ENCODE measurements around the gene NPBWR2. TPM values are rescaled to one million over a fixed set of nuclear protein-coding genes. Genes with fewer than 3 reads are reported as not detected.

Gene NPBWR2
- total and polyA plus RNA-seq, 9 of the 15 experiments (the other 6 are each of a cell fraction or from before 2014, with no cell fraction given): not detected

GRCh38 chr20:64062596-64063388 lies 44.6 kb downstream of the NPBWR2 start, which contains the start of gene TCEA2 (continued):
- TF ChIP-seq RCOR1 (IDR thresholded peaks at IDR 0.05; ENCODE audit: borderline replicate concordance in 1 of 2, low read depth in 2 of 2, low read length in 2 of 2): 0 out of 4 replicates have a peak, but pooled peaks of 1 of the 2 experiments have one; percentile 15
- TF ChIP-seq CTBP1 (IDR thresholded peaks at IDR 0.05; ENCODE audit: borderline replicate concordance): peak; percentile 80; the same call in 1 of the 2 replicates
- peak; percentile 83 for TF ChIP-seq RBBP5 (IDR thresholded peaks at IDR 0.05; ENCODE audit: borderline replicate concordance, insufficient read depth, low read length, poor library complexity, severe bottlenecking)
- TF ChIP-seq, protein P1, sequence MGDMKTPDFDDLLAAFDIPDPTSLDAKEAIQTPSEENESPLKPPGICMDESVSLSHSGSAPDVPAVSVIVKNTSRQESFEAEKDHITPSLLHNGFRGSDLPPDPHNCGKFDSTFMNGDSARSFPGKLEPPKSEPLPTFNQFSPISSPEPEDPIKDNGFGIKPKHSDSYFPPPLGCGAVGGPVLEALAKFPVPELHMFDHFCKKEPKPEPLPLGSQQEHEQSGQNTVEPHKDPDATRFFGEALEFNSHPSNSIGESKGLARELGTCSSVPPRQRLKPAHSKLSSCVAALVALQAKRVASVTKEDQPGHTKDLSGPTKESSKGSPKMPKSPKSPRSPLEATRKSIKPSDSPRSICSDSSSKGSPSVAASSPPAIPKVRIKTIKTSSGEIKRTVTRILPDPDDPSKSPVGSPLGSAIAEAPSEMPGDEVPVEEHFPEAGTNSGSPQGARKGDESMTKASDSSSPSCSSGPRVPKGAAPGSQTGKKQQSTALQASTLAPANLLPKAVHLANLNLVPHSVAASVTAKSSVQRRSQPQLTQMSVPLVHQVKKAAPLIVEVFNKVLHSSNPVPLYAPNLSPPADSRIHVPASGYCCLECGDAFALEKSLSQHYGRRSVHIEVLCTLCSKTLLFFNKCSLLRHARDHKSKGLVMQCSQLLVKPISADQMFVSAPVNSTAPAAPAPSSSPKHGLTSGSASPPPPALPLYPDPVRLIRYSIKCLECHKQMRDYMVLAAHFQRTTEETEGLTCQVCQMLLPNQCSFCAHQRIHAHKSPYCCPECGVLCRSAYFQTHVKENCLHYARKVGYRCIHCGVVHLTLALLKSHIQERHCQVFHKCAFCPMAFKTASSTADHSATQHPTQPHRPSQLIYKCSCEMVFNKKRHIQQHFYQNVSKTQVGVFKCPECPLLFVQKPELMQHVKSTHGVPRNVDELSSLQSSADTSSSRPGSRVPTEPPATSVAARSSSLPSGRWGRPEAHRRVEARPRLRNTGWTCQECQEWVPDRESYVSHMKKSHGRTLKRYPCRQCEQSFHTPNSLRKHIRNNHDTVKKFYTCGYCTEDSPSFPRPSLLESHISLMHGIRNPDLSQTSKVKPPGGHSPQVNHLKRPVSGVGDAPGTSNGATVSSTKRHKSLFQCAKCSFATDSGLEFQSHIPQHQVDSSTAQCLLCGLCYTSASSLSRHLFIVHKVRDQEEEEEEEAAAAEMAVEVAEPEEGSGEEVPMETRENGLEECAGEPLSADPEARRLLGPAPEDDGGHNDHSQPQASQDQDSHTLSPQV (IDR thresholded peaks at IDR 0.05): peak; percentile 97
- no peak for TF ChIP-seq ZNF384 (IDR thresholded peaks at IDR 0.05; ENCODE audit: low read depth, low read length)
- TF ChIP-seq, protein P2, sequence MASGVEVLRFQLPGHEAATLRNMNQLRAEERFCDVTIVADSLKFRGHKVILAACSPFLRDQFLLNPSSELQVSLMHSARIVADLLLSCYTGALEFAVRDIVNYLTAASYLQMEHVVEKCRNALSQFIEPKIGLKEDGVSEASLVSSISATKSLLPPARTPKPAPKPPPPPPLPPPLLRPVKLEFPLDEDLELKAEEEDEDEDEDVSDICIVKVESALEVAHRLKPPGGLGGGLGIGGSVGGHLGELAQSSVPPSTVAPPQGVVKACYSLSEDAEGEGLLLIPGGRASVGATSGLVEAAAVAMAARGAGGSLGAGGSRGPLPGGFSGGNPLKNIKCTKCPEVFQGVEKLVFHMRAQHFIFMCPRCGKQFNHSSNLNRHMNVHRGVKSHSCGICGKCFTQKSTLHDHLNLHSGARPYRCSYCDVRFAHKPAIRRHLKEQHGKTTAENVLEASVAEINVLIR (CRISPR knock-in tag; IDR thresholded peaks at IDR 0.05): peak; percentile 77
- TF ChIP-seq XRCC5 (IDR thresholded peaks at IDR 0.05; ENCODE audit: low read depth, low read length): peak; percentile 56; the same call in 1 of the 2 replicates
- TF ChIP-seq ESRRA (IDR thresholded peaks at IDR 0.05; ENCODE audit: borderline replicate concordance, low read depth): peak; percentile 15; the same call in 1 of the 2 replicates
- TF ChIP-seq, protein P3, sequence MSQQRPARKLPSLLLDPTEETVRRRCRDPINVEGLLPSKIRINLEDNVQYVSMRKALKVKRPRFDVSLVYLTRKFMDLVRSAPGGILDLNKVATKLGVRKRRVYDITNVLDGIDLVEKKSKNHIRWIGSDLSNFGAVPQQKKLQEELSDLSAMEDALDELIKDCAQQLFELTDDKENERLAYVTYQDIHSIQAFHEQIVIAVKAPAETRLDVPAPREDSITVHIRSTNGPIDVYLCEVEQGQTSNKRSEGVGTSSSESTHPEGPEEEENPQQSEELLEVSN (IDR thresholded peaks at IDR 0.05; ENCODE audit: borderline replicate concordance in 1 of 2, extremely low read depth in 1 of 2, insufficient read depth in 1 of 2, insufficient read length in 1 of 2, low read depth in 1 of 2, low read length in 1 of 2, poor library complexity in 1 of 2, severe bottlenecking in 1 of 2): peak in 1 of 2 experiments; percentile 59
- TF ChIP-seq JUND (IDR thresholded peaks at IDR 0.05; ENCODE audit: borderline replicate concordance, low read depth, low read length): peak; percentile 65; the same call in 1 of the 2 replicates
- no peak; the same call in 2 of the 3 replicates for TF ChIP-seq JUND (tag; IDR thresholded peaks at IDR 0.05; ENCODE audit: borderline replicate concordance, low read depth, low read length)
- TF ChIP-seq FIP1L1 (IDR thresholded peaks at IDR 0.05; ENCODE audit: low read depth, low read length, poor library complexity, severe bottlenecking): peak; percentile 20
- TF ChIP-seq HCFC1 (IDR thresholded peaks at IDR 0.05; ENCODE audit: low read depth, low read length): peak; percentile 100
- TF ChIP-seq ZNF444 (CRISPR knock-in tag; IDR thresholded peaks at IDR 0.05): 0 out of 2 replicates have a peak, but pooled peaks have one; percentile 10
- 0 out of 2 replicates have a peak, but pooled peaks have one; percentile 13 for TF ChIP-seq NFE2 (IDR thresholded peaks at IDR 0.05; ENCODE audit: low read depth)
- TF ChIP-seq LCOR (CRISPR knock-in tag; IDR thresholded peaks at IDR 0.05): 0 out of 2 replicates have a peak, but pooled peaks have one; percentile 45
- TF ChIP-seq NR2C1 (IDR thresholded peaks at IDR 0.05): no peak
- peak; percentile 93 for TF ChIP-seq NR2C1 (tag; IDR thresholded peaks at IDR 0.05)
- TF ChIP-seq ATF4 (CRISPR knock-in tag; IDR thresholded peaks at IDR 0.05): peak; percentile 73
